ENCODE measurements around the gene NT5C1B.

DNA sequence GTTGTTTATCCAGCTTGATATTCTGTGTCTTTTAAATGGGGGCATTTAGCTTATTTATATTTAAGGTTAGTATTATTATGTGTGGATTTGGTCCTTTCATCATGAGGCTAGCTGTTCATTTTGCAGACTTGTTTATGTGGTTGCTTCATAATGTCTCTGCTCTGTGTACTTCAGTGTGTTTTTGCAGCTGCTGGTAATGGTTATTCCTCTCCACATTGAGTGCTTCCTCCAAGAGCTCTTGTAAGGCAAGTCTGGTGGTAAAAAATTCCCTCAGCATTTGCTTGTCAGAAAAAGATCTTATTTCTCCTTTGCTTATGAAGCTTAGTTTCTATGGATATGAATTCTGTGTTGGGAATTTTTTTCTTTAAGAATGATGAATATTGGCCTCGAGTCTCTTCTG is 47.8 kb upstream of the NT5C1B start:
- TF ChIP-seq, protein P1, sequence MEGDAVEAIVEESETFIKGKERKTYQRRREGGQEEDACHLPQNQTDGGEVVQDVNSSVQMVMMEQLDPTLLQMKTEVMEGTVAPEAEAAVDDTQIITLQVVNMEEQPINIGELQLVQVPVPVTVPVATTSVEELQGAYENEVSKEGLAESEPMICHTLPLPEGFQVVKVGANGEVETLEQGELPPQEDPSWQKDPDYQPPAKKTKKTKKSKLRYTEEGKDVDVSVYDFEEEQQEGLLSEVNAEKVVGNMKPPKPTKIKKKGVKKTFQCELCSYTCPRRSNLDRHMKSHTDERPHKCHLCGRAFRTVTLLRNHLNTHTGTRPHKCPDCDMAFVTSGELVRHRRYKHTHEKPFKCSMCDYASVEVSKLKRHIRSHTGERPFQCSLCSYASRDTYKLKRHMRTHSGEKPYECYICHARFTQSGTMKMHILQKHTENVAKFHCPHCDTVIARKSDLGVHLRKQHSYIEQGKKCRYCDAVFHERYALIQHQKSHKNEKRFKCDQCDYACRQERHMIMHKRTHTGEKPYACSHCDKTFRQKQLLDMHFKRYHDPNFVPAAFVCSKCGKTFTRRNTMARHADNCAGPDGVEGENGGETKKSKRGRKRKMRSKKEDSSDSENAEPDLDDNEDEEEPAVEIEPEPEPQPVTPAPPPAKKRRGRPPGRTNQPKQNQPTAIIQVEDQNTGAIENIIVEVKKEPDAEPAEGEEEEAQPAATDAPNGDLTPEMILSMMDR (IDR thresholded peaks at IDR 0.05), result no peak
- no peak for TF ChIP-seq EP300 (IDR thresholded peaks at IDR 0.05)

Measured in ovary (tissue), 3 donors.